Upper lobe of left lung (tissue), 4 donors: Measurements from ENCODE around the gene SYT5.

ENCODE experiments used
- POLR2AphosphoS5 ChIP-seq, 2 donors: sonication (generic); formaldehyde crosslinking; IDR thresholded peaks; one replicate each; pipeline ENCODE4 v1.5.1; 2017; ENCODE audit warnings: antibody characterized with exemption in 2 of 2
- TF ChIP-seq, protein P1 (sequence below), 6 experiments: fragments of 450-650 bp in 4 of 6; fragments of 200-600 bp in 2 of 6; sonication (generic) in 2 of 6; IDR thresholded peaks; one replicate each; pipeline ENCODE4 v1.5.1; 2016 to 2019; ENCODE audit warnings: antibody characterized with exemption in 6 of 6

DNA sequence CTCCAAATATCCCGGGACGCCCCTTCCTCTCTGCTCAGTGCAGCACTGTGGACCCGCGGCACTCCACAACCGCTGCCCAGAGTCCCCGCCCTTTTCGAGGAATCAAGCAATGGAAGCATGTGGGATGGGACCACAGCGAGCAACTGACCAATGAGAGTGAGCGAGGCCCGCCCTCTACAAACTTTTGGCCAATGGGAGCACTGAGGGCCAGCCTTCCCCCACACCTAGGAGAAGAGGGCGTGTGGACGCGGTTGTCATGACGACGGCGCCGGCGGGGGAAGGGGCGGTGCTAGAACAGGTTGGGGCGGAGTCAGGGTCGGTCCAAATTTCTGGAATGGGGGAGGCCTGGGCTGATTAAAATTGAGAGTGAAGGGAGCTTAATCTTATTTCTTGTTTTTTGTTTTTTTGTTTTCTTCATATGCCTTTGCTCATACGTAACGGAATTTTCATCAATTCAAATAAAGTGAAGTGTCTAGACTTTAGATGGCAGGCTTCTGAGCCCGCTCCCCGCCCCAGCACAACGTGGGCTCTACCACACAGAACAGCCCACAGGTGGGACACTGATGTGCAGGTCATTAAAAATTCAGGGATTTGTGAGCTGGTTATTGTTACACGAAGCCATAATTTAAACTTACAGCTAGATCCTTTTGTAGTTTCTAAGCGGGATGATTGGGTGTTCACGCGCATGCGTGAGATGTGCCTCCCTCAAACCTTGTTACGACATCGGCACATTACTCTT is 13.4 kb downstream of the SYT5 start, which contains the start of gene DNAAF3:
- TF ChIP-seq, protein P1, sequence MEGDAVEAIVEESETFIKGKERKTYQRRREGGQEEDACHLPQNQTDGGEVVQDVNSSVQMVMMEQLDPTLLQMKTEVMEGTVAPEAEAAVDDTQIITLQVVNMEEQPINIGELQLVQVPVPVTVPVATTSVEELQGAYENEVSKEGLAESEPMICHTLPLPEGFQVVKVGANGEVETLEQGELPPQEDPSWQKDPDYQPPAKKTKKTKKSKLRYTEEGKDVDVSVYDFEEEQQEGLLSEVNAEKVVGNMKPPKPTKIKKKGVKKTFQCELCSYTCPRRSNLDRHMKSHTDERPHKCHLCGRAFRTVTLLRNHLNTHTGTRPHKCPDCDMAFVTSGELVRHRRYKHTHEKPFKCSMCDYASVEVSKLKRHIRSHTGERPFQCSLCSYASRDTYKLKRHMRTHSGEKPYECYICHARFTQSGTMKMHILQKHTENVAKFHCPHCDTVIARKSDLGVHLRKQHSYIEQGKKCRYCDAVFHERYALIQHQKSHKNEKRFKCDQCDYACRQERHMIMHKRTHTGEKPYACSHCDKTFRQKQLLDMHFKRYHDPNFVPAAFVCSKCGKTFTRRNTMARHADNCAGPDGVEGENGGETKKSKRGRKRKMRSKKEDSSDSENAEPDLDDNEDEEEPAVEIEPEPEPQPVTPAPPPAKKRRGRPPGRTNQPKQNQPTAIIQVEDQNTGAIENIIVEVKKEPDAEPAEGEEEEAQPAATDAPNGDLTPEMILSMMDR (IDR thresholded peaks at IDR 0.05): no peak
- no peak for TF ChIP-seq POLR2AphosphoS5 (IDR thresholded peaks at IDR 0.05)
